Kidney (tissue), 14 donors: ENCODE data around the gene F11R. TPM values are rescaled to one million over a fixed set of nuclear protein-coding genes. Genes with fewer than 3 reads are reported as not detected.

Experiments used
- DNase-seq, 5 donors: peaks; one replicate each; pipeline ENCODE4 v3.0.0-alpha.2; 2013 to 2020
- FAIRE-seq: peaks from 2 replicates; lab custom pipeline; 2012; peaks lifted over from hg19 to GRCh38; lab: Jason Lieb, UNC
- H3K27ac ChIP-seq, 2 donors: one replicate each; pipeline ENCODE4 v1.7.0; 2013; ENCODE audit warnings: low read depth in 2 of 2, low read length in 2 of 2, inconsistent platforms in 1 of 2
- H3K27me3 ChIP-seq: one replicate; pipeline ENCODE4 v1.7.1; 2013; ENCODE audit warnings: low read length, inconsistent platforms; ENCODE audit not compliant: control insufficient read depth, insufficient read depth
- H3K36me3 ChIP-seq, 3 donors: one replicate each; pipeline versions ENCODE4 v1.7.0 to v1.7.1; 2013; ENCODE audit warnings: low read length in 3 of 3, control low read depth in 1 of 3, inconsistent platforms in 1 of 3; ENCODE audit not compliant: insufficient read depth in 3 of 3, control insufficient read depth in 2 of 3
- H3K4me1 ChIP-seq, 3 donors: one replicate each; pipeline versions ENCODE4 v1.7.0 to v1.7.1; 2013; ENCODE audit warnings: low read length in 3 of 3, inconsistent platforms in 1 of 3, low read depth in 1 of 3; ENCODE audit not compliant: control insufficient read depth in 2 of 3, insufficient read depth in 2 of 3
- H3K4me3 ChIP-seq, 3 donors: one replicate each; pipeline versions ENCODE4 v1.7.0 to v1.8.1; 2013; ENCODE audit warnings: low read length in 3 of 3, control low read depth in 1 of 3, inconsistent platforms in 1 of 3
- H3K9ac ChIP-seq, 3 donors: one replicate each; pipeline versions ENCODE4 v1.7.0 to v1.7.1; 2013; ENCODE audit warnings: low read length in 3 of 3, control low read depth in 1 of 3, inconsistent platforms in 1 of 3
- H3K9me3 ChIP-seq, 3 donors: one replicate each; pipeline versions ENCODE4 v1.7.0 to v1.7.1; 2013; ENCODE audit warnings: low read length in 3 of 3, control low read depth in 1 of 3, inconsistent platforms in 1 of 3; ENCODE audit not compliant: control insufficient read depth in 2 of 3, insufficient read depth in 1 of 3
- intact Hi-C: fragments of 100-400 bp; cut with DNase I; formaldehyde crosslinking; loops from one replicate; pipeline ENCODE4 v1.11.1; 2022
- polyA plus RNA-seq: library from polyadenylated mRNA; stranded (reverse); fragments of 350-450 nt; fragmentation: Illumina TruSeq; extraction: RNeasy Lipid Tissue Mini Kit (QIAGEN cat#74804); gene quantifications from one replicate; pipeline ENCODE4 v1.2.3, GENCODE V29; 2014; ENCODE audit warnings: low read depth, low replicate concordance; ENCODE audit not compliant: insufficient read depth
- total RNA-seq: library from RNA; stranded (reverse); fragmentation: NEBNext Ultra II Directional; extraction: Animal tissue kit (Norgen Biotek cat#: 25700); gene quantifications from one replicate; pipeline ENCODE4 v1.2.1, GENCODE V29; 2021
- TF ChIP-seq, protein P1 (sequence below): IDR thresholded peaks from 3 replicates; pipeline ENCODE4 v1.5.1; 2012; ENCODE audit warnings: mild to moderate bottlenecking, moderate library complexity, borderline replicate concordance; ENCODE audit not compliant: insufficient read depth; ENCODE audit errors: extremely low read depth
- donor health status: control.
- donor health status: control.
- donor health status: control.
- donor health status: control.
- donor health status: control.
- donor health status: DM: yes; HTN: yes; CAD: no.
- donor health status: Normal renal cell carcinoma (clear cell type).

The F11R gene
- total and polyA plus RNA-seq, 2 donors from 2014 or later, result 36.9 to 117 TPM

DNA sequence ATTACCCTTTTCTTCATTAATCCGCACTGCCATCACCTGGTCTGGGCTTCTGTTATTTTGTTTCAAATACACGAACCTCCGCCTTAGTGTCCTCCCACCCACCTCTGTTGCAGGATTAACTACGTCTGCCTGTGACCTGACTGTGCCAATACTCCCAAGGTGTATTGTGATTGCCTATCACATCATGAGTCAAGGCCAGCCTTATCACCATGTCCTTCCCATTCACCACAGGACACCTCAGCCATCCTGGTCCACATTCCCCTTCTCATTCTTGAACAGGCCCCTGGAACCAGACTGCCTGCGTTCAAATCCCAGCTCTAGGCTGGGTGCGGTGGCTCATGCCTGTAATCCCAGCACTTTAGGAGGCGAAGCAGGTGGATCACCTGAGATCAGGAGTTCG, 14.4 kb downstream of the F11R start:
- Histone ChIP-seq H3K4me1 (peaks cover 0 to 13% (median 4%) of the 10 kb centered on the region in 3 donors), H3K4me3 (no peak overlapping the region), H3K27me3 (no peaks in the 10 kb centered on the region), H3K9me3 (no peaks in the 10 kb centered on the region), H3K9ac (no peak overlapping the region), H3K27ac (no peak overlapping the region), H3K36me3 (peaks cover 0 to 5% (median 0%) of the 10 kb centered on the region in 3 donors)
- no peak for FAIRE-seq
- intact Hi-C loops, result no loop called here
- TF ChIP-seq, protein P1, sequence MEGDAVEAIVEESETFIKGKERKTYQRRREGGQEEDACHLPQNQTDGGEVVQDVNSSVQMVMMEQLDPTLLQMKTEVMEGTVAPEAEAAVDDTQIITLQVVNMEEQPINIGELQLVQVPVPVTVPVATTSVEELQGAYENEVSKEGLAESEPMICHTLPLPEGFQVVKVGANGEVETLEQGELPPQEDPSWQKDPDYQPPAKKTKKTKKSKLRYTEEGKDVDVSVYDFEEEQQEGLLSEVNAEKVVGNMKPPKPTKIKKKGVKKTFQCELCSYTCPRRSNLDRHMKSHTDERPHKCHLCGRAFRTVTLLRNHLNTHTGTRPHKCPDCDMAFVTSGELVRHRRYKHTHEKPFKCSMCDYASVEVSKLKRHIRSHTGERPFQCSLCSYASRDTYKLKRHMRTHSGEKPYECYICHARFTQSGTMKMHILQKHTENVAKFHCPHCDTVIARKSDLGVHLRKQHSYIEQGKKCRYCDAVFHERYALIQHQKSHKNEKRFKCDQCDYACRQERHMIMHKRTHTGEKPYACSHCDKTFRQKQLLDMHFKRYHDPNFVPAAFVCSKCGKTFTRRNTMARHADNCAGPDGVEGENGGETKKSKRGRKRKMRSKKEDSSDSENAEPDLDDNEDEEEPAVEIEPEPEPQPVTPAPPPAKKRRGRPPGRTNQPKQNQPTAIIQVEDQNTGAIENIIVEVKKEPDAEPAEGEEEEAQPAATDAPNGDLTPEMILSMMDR, result no peak
- no peak for DNase-seq

DNA sequence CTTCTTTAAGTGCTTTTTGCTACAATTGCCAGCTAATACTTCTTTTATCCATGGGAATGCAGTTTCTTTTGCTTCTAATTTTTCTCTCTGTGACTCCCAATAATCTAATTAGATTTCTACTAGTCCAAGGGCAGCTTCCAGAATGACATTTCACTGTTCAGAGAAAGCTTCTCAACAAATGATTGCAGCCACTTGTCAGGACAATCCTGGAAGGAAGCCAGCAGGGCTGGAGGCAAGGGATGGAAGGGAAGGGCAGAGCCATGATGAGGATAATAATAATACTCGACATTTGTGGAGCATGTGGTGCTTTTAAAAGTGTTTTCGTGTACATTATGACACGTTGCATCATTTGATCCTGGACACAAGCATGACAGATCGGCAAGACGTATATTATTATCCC, 19.4 kb downstream of the F11R start:
- TF ChIP-seq, protein P1, result no peak
- Histone ChIP-seq H3K27me3 (no peaks in the 10 kb centered on the region), H3K36me3 (peaks cover 0 to 32% (median 20%) of the 10 kb centered on the region in 3 donors), H3K9me3 (no peaks in the 10 kb centered on the region), H3K27ac (no peak overlapping the region), H3K4me1 (peaks cover 0 to 10% (median 2%) of the 10 kb centered on the region in 3 donors), H3K4me3 (no peak overlapping the region), H3K9ac (no peak overlapping the region)
- no peak for FAIRE-seq
- no peak for DNase-seq
- intact Hi-C loops, result loop anchor here (5.0 kb wide), 1 partner anchor 86 kb away; the partner anchor contains the start of gene NECTIN4

DNA sequence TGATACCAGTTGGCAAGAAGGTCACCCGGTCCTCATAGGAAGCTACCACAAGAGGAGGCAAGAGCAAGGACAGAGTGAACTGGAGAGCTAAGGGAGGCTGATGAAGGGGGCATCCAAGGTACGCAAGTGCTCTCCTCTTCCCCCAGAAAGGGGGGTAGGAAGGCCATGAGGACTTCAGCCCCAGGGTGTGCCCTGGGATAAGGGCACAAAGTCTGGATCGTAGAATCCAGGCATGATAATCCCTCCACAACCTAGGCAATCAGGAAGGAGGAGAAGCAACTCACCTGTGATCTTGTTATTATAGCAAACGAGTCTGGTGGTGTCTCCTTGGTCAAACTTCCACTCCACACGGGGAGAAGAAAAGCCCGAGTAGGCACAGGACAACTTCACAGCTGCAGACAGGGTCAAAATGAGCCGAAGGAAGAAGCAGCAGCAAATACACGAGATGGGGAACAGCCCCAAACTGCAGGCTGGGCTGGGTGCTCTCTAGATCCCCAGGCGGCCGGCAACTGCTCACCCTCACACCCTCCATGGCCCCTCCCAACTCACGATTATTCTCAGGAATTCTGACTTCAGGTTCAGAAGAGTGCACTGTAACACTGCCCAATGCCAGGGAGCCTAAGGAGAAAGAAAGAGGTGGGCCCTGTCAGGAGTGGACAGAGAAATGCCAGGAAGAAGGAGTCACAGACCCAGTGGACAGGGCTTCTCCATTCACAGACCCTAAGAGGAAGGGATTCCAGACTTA, 20.0 kb downstream of the F11R start:
- no peaks in the 10 kb centered on the region for H3K27me3 ChIP-seq
- no peaks in the 10 kb centered on the region for H3K9me3 ChIP-seq
- H3K27ac ChIP-seq, result no peak overlapping the region
- TF ChIP-seq, protein P1, result no peak
- DNase-seq (no peak), FAIRE-seq (no peak)
- no peak overlapping the region for H3K9ac ChIP-seq
- peaks cover 0 to 10% (median 2%) of the 10 kb centered on the region in 3 donors for H3K4me1 ChIP-seq
- H3K36me3 ChIP-seq, result peaks cover 0 to 32% (median 20%) of the 10 kb centered on the region in 3 donors
- no peak overlapping the region for H3K4me3 ChIP-seq
- intact Hi-C loops, result loop anchor here (5.0 kb wide), 1 partner anchor 86 kb away; the partner anchor contains the start of gene NECTIN4
